Stimulated activated effector memory CD8-positive, alpha-beta T cell treated with anti-CD3 and anti-CD28 coated beads, Interleukin-12 subunit alpha, Interleukin-12 subunit beta, amount 100 ng/mL, for 72 hours (primary cell): ENCODE measurements around the gene OR5D13.

ENCODE experiments used
- ATAC-seq: fragments of 150-1000 bp; cut with Tn5 transposase; 2 replicates; pipeline ENCODE4 v1.10.0; 2021
- DNase-seq, 2 donors: peaks; one replicate each; pipeline ENCODE4 v3.0.0; 2021 to 2022; ENCODE audit warnings: low spot score in 2 of 2
- H3K27ac Mint-ChIP-seq: one replicate; pipeline ENCODE4 v1.8.0; 2022; ENCODE audit warnings: mild to moderate bottlenecking, mixed read lengths
- H3K36me3 Mint-ChIP-seq: one replicate; pipeline ENCODE4 v1.8.0; 2022; ENCODE audit warnings: mild to moderate bottlenecking, mixed read lengths
- H3K4me1 Mint-ChIP-seq: one replicate; pipeline ENCODE4 v1.8.0; 2022; ENCODE audit warnings: mixed read lengths
- H3K4me3 Mint-ChIP-seq: one replicate; pipeline ENCODE4 v1.8.0; 2022; ENCODE audit warnings: mild to moderate bottlenecking, mixed read lengths
- H3K9me3 Mint-ChIP-seq: one replicate; pipeline ENCODE4 v1.8.0; 2022; ENCODE audit warnings: mixed read lengths

The OR5D13 gene

GRCh38 chr11:55773138-55773537 is at the start of gene OR5D13:
Gene OR5D13, plus strand, starts transcription at chr11:55773438. Its CDS starts 0 bp downstream, at chr11:55773438.
- Mint-ChIP-seq H3K4me1 (no peaks in the 10 kb centered on the region), H3K27ac (no peak within 1 kb of the TSS), H3K4me3 (no peak within 1 kb of the TSS), H3K9me3 (peaks cover 18% of the 10 kb centered on the region), H3K36me3 (no peaks in the 10 kb centered on the region)
- ATAC-seq = no peak
- DNase-seq = no peak

- H3K27ac Mint-ChIP-seq = no peak overlapping the region
- H3K4me3 Mint-ChIP-seq = no peak overlapping the region
- peaks cover 14% of the 10 kb centered on the region for H3K9me3 Mint-ChIP-seq
- no peak for DNase-seq
- no peaks in the 10 kb centered on the region for H3K36me3 Mint-ChIP-seq
- no peaks in the 10 kb centered on the region for H3K4me1 Mint-ChIP-seq
- ATAC-seq = no peak
Observed at GRCh38 chr11:55726715-55727324, 46.4 kb upstream of the OR5D13 start.

GRCh38 chr11:55732936-55733335 is 40.3 kb upstream of the OR5D13 start:
- Mint-ChIP-seq H3K4me1 (no peaks in the 10 kb centered on the region), H3K9me3 (peaks cover 17% of the 10 kb centered on the region), H3K36me3 (no peaks in the 10 kb centered on the region), H3K4me3 (no peak overlapping the region), H3K27ac (no peak overlapping the region)
- ATAC-seq (no peak), DNase-seq (no peak)

GRCh38 chr11:55791606-55792005 is 18.4 kb downstream of the OR5D13 start:
- H3K9me3 Mint-ChIP-seq = peaks cover 18% of the 10 kb centered on the region
- no peaks in the 10 kb centered on the region for H3K36me3 Mint-ChIP-seq
- ATAC-seq = no peak

GRCh38 chr11:55793321-55793720 is 20.1 kb downstream of the OR5D13 start:
- Mint-ChIP-seq H3K27ac (no peak overlapping the region), H3K4me1 (no peaks in the 10 kb centered on the region), H3K4me3 (no peak overlapping the region), H3K36me3 (no peaks in the 10 kb centered on the region), H3K9me3 (peaks cover 14% of the 10 kb centered on the region)
- no peak for DNase-seq
- ATAC-seq = no peak

More at GRCh38 chr11:55791606-55792005, 18.4 kb downstream of the OR5D13 start:
- H3K4me3 Mint-ChIP-seq = no peak overlapping the region
- no peak overlapping the region for H3K27ac Mint-ChIP-seq
- no peak for DNase-seq
- H3K4me1 Mint-ChIP-seq = no peaks in the 10 kb centered on the region

- ATAC-seq = no peak
- Mint-ChIP-seq H3K9me3 (peaks cover 17% of the 10 kb centered on the region), H3K36me3 (no peaks in the 10 kb centered on the region), H3K4me1 (no peaks in the 10 kb centered on the region), H3K27ac (no peak within 1 kb of the TSS), H3K4me3 (no peak within 1 kb of the TSS)
- no peak for DNase-seq
Observed at GRCh38 chr11:55795256-55795655, 22.0 kb downstream of the OR5D13 start, which contains the start of gene OR5D14. Gene OR5D14, plus strand, starts transcription at chr11:55795556. Its CDS starts 0 bp downstream, at chr11:55795556.

GRCh38 chr11:55806248-55806647 is 33.0 kb downstream of the OR5D13 start:
- Mint-ChIP-seq H3K4me3 (no peak overlapping the region), H3K4me1 (no peaks in the 10 kb centered on the region), H3K9me3 (peaks cover 14% of the 10 kb centered on the region), H3K36me3 (no peaks in the 10 kb centered on the region), H3K27ac (no peak overlapping the region)
- DNase-seq (no peak), ATAC-seq (no peak)

GRCh38 chr11:55811067-55811466 is 37.8 kb downstream of the OR5D13 start, which contains the start of gene OR5L1:
Gene OR5L1, plus strand, starts transcription at chr11:55811367. Its CDS starts 100 bp downstream, at chr11:55811467.
- DNase-seq = no peak
- Mint-ChIP-seq H3K4me1 (no peaks in the 10 kb centered on the region), H3K36me3 (no peaks in the 10 kb centered on the region), H3K9me3 (peaks cover 18% of the 10 kb centered on the region), H3K27ac (no peak within 1 kb of the TSS), H3K4me3 (no peak within 1 kb of the TSS)
- no peak for ATAC-seq

GRCh38 chr11:55819330-55819729 is 46.1 kb downstream of the OR5D13 start, which contains the start of gene OR5D18:
Gene OR5D18, plus strand, starts transcription at chr11:55819630. Its CDS starts 0 bp downstream, at chr11:55819630.
- H3K27ac Mint-ChIP-seq = no peak within 1 kb of the TSS
- no peak for DNase-seq
- ATAC-seq = no peak
- H3K36me3 Mint-ChIP-seq = no peaks in the 10 kb centered on the region
- H3K4me1 Mint-ChIP-seq = no peaks in the 10 kb centered on the region
- peaks cover 23% of the 10 kb centered on the region for H3K9me3 Mint-ChIP-seq
- H3K4me3 Mint-ChIP-seq = no peak within 1 kb of the TSS
